Neural cell (in vitro differentiated cells): ENCODE data around the gene DOCK2. TPM values are rescaled to one million over a fixed set of nuclear protein-coding genes. Genes with fewer than 3 reads are reported as not detected.

Experiments
- H2AFZ ChIP-seq: fragments of 200-600, 300-800 bp; sonication (generic), shearing (Covaris generic); 2 replicates; pipeline ENCODE4 v1.6.0; 2014; ENCODE audit warnings: low read depth, mild to moderate bottlenecking, antibody characterized with exemption, low read length, moderate library complexity
- H3F3A ChIP-seq: fragments of 200-600 bp; shearing (Covaris generic); 2 replicates; pipeline ENCODE4 v1.6.1; 2016; ENCODE audit warnings: mild to moderate bottlenecking, moderate library complexity, mixed read lengths, antibody characterized with exemption, low read length; ENCODE audit not compliant: insufficient read depth, poor library complexity, severe bottlenecking
- H3K27ac ChIP-seq: fragments of 200-600, 300-800 bp; sonication (generic), shearing (Covaris generic); 2 replicates; pipeline ENCODE4 v1.5.1; 2014; ENCODE audit warnings: mild to moderate bottlenecking, low read length, moderate library complexity
- H3K27me3 ChIP-seq: fragments of 300-800, 200-600 bp; sonication (generic), shearing (Covaris generic); 2 replicates; pipeline ENCODE4 v1.6.0; 2014; ENCODE audit warnings: mild to moderate bottlenecking, low read depth, low read length, moderate library complexity; ENCODE audit not compliant: insufficient read depth
- H3K36me3 ChIP-seq: fragments of 300-800, 200-600 bp; sonication (generic), shearing (Covaris generic); 2 replicates; pipeline ENCODE4 v1.5.1; 2014; ENCODE audit warnings: mild to moderate bottlenecking, antibody characterized with exemption, low read length, moderate library complexity; ENCODE audit not compliant: insufficient read depth
- H3K4me2 ChIP-seq: fragments of 300-800, 200-600 bp; sonication (generic), shearing (Covaris generic); 2 replicates; pipeline ENCODE4 v1.6.0; 2014; ENCODE audit warnings: mild to moderate bottlenecking, low read length
- H3K4me3 ChIP-seq: fragments of 300-800, 200-600 bp; sonication (generic), shearing (Covaris generic); 2 replicates; pipeline ENCODE4 v1.5.1; 2014; ENCODE audit warnings: mild to moderate bottlenecking, low read length, moderate library complexity
- H3K79me2 ChIP-seq: fragments of 200-600 bp; shearing (Covaris generic); replicated peaks from 2 replicates; pipeline ENCODE4 v1.6.0; 2014; ENCODE audit warnings: mild to moderate bottlenecking, low read length, moderate library complexity; ENCODE audit not compliant: insufficient read depth
- H3K9ac ChIP-seq: fragments of 300-800, 200-600 bp; sonication (generic), shearing (Covaris generic); 2 replicates; pipeline ENCODE4 v1.6.1; 2016; ENCODE audit warnings: mild to moderate bottlenecking, low read length, mixed read lengths
- H3K9me2 ChIP-seq: fragments of 200-600 bp; shearing (Covaris generic); 2 replicates; pipeline ENCODE4 v1.6.1; 2016; ENCODE audit warnings: mild to moderate bottlenecking, low read length, mixed read lengths; ENCODE audit not compliant: insufficient read depth
- H3K9me3 ChIP-seq: fragments of 200-600, 300-800 bp; sonication (generic), shearing (Covaris generic); 2 replicates; pipeline ENCODE4 v1.6.1; 2016; ENCODE audit warnings: mild to moderate bottlenecking, mixed run types, low read length, moderate library complexity, mixed read lengths
- H4K20me1 ChIP-seq: fragments of 200-600 bp; shearing (Covaris generic); 2 replicates; pipeline ENCODE4 v1.6.1; 2016; ENCODE audit warnings: mild to moderate bottlenecking, mixed run types; ENCODE audit not compliant: insufficient read depth
- EP300 ChIP-seq: fragments of 450-650 bp; conservative IDR thresholded peaks from 2 replicates; pipeline ENCODE4 v1.6.1; 2014; ENCODE audit warnings: antibody characterized with exemption, mild to moderate bottlenecking, moderate library complexity; ENCODE audit not compliant: poor library complexity, severe bottlenecking
- EZH2 ChIP-seq: fragments of 200-600, 300-800 bp; shearing (Covaris generic), sonication (generic); IDR thresholded peaks from 2 replicates; pipeline ENCODE4 v1.6.1; 2014; ENCODE audit warnings: antibody characterized with exemption, low read length, borderline replicate concordance, mild to moderate bottlenecking; ENCODE audit not compliant: insufficient read depth, poor library complexity, severe bottlenecking
- MXI1 ChIP-seq: fragments of 450-650 bp; conservative IDR thresholded peaks from 2 replicates; pipeline ENCODE4 v1.6.1; 2014; ENCODE audit warnings: antibody characterized with exemption, mild to moderate bottlenecking; ENCODE audit not compliant: poor library complexity, severe bottlenecking
- POLR2AphosphoS5 ChIP-seq: IDR thresholded peaks from 2 replicates; pipeline ENCODE4 v1.6.1; 2012
- RAD21 ChIP-seq: fragments of 450-650 bp; conservative IDR thresholded peaks from 2 replicates; pipeline ENCODE4 v1.6.1; 2014; ENCODE audit warnings: antibody characterized with exemption, mild to moderate bottlenecking, moderate library complexity
- REST ChIP-seq: IDR thresholded peaks from 2 replicates; pipeline ENCODE4 v1.6.1; 2012; ENCODE audit warnings: borderline replicate concordance
- SMC3 ChIP-seq: fragments of 450-650 bp; conservative IDR thresholded peaks from 2 replicates; pipeline ENCODE4 v1.6.1; 2014; ENCODE audit warnings: antibody characterized with exemption, mild to moderate bottlenecking, moderate library complexity; ENCODE audit not compliant: poor library complexity
- TAF1 ChIP-seq: IDR thresholded peaks from 2 replicates; pipeline ENCODE4 v1.6.1; 2012; ENCODE audit warnings: low read depth
- polyA plus RNA-seq: library from polyadenylated mRNA; depleted of rRNA; stranded (reverse); fragments of >200 nt; gene quantifications from 2 replicates; pipeline ENCODE4 v1.2.3, GENCODE V29; 2014
- TF ChIP-seq, protein P1 (sequence below): fragments of 450-650 bp; IDR thresholded peaks from 2 replicates; pipeline ENCODE4 v1.5.1; 2014; ENCODE audit warnings: antibody characterized with exemption, mild to moderate bottlenecking, moderate library complexity; ENCODE audit not compliant: poor library complexity, severe bottlenecking

DOCK2 gene
- polyA plus RNA-seq, 1 donor from 2014 or later: 0.15 TPM

- H3K36me3 ChIP-seq: no peaks in the 10 kb centered on the region
- H2AFZ ChIP-seq: no peak overlapping the region
- H3K27me3 ChIP-seq: no peaks in the 10 kb centered on the region
- H3K9ac ChIP-seq: no peak overlapping the region
- no peak for TF ChIP-seq EZH2
- TF ChIP-seq REST: no peak
- TF ChIP-seq SMC3: no peak
- no peak for TF ChIP-seq POLR2AphosphoS5
- TF ChIP-seq RAD21: no peak
- TF ChIP-seq, protein P1, sequence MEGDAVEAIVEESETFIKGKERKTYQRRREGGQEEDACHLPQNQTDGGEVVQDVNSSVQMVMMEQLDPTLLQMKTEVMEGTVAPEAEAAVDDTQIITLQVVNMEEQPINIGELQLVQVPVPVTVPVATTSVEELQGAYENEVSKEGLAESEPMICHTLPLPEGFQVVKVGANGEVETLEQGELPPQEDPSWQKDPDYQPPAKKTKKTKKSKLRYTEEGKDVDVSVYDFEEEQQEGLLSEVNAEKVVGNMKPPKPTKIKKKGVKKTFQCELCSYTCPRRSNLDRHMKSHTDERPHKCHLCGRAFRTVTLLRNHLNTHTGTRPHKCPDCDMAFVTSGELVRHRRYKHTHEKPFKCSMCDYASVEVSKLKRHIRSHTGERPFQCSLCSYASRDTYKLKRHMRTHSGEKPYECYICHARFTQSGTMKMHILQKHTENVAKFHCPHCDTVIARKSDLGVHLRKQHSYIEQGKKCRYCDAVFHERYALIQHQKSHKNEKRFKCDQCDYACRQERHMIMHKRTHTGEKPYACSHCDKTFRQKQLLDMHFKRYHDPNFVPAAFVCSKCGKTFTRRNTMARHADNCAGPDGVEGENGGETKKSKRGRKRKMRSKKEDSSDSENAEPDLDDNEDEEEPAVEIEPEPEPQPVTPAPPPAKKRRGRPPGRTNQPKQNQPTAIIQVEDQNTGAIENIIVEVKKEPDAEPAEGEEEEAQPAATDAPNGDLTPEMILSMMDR: no peak
- no peak for TF ChIP-seq MXI1
- no peak for TF ChIP-seq TAF1
- no peak for TF ChIP-seq EP300
- H3K4me2 ChIP-seq: no peak overlapping the region
- no peak overlapping the region for H3K27ac ChIP-seq
- no peaks in the 10 kb centered on the region for H4K20me1 ChIP-seq
- no peaks in the 10 kb centered on the region for H3K9me3 ChIP-seq
- no peaks in the 10 kb centered on the region for H3F3A ChIP-seq
- no peaks in the 10 kb centered on the region for H3K9me2 ChIP-seq
- H3K79me2 ChIP-seq: no peaks in the 10 kb centered on the region
- H3K4me3 ChIP-seq: no peak overlapping the region
Observed at GRCh38 chr5:169740435-169740834, 103.4 kb downstream of the DOCK2 start.

GRCh38 chr5:169742771-169743296, 105.8 kb downstream of the DOCK2 start:
- H3K27me3 ChIP-seq: no peaks in the 10 kb centered on the region
- no peaks in the 10 kb centered on the region for H4K20me1 ChIP-seq
- no peaks in the 10 kb centered on the region for H3K9me2 ChIP-seq
- H3K4me3 ChIP-seq: no peak overlapping the region
- no peaks in the 10 kb centered on the region for H3K36me3 ChIP-seq
- H2AFZ ChIP-seq: no peak overlapping the region
- no peaks in the 10 kb centered on the region for H3F3A ChIP-seq
- no peak overlapping the region for H3K4me2 ChIP-seq
- H3K9me3 ChIP-seq: no peaks in the 10 kb centered on the region
- no peak overlapping the region for H3K9ac ChIP-seq
- no peaks in the 10 kb centered on the region for H3K79me2 ChIP-seq
- no peak overlapping the region for H3K27ac ChIP-seq
- TF ChIP-seq POLR2AphosphoS5: no peak
- no peak for TF ChIP-seq REST
- no peak for TF ChIP-seq TAF1
- TF ChIP-seq EP300: no peak
- no peak for TF ChIP-seq MXI1
- TF ChIP-seq EZH2: no peak
- no peak for TF ChIP-seq RAD21
- no peak for TF ChIP-seq SMC3
- TF ChIP-seq, protein P1: no peak
